GM21423 (cell line): ENCODE results near the gene BAZ2B.
A peak's percentile ranks its signal among the peaks of the same experiment; 100 is the strongest.
"Not testable (repeated sequence)": the region's sequence is repeated elsewhere in the genome, so short reads cannot be mapped to it uniquely, and the experiment has no call there.

Source experiments
- ATAC-seq: cut with Tn5 transposase; IDR thresholded peaks from one replicate; pipeline ENCODE4 v1.9.1; 2021; ENCODE audit warnings: mild to moderate bottlenecking, moderate library complexity; ENCODE audit not compliant: unreplicated experiment

Gene BAZ2B

GRCh38 chr2:159432610-159433009 is 183.7 kb downstream of the BAZ2B start:
- no peak for ATAC-seq

DNA sequence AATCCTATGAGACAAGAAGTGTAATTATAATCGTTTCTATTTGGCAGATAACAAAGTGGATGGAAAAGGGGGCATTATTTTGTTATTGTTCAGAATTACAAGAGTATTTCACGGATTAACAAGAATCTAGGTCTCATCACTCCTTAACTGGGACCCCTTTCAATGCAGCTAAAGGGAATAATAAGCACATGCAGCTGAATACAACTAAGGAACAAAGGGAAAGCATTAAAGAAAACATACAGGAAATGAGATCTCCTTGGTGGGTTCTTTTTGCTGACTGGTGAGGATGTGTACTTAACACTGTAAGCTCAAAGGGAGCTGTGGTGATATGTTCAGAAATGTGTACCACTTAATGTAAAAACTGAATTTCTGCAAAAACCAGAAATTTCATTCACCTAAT is 189.3 kb downstream of the BAZ2B start:
- ATAC-seq: no peak

GRCh38 chr2:159419403-159419802 is 196.9 kb downstream of the BAZ2B start:
- no peak for ATAC-seq

- ATAC-seq: no peak
These were observed 204.9 kb downstream of the BAZ2B start for GRCh38 chr2:159411460-159411859.

DNA sequence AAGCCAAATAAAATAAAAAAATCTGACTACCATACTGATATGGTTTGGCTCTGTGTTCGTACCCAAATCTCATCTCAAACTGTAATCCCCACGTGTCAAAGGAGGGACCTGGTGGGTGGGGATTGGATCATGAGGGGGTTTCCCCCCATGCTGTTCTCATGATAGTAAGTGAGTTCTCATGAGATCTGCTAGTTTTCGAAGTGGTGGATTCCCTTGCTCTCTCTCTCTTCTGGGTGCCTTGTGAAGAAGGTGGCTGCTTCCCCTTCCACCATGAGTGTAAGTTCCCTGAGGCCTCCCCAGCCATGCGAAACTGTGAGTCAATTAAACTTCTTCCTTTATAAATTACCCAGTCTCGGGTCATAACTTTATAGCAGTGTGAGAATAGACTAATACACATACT is 206.1 kb downstream of the BAZ2B start:
- no peak for ATAC-seq

DNA sequence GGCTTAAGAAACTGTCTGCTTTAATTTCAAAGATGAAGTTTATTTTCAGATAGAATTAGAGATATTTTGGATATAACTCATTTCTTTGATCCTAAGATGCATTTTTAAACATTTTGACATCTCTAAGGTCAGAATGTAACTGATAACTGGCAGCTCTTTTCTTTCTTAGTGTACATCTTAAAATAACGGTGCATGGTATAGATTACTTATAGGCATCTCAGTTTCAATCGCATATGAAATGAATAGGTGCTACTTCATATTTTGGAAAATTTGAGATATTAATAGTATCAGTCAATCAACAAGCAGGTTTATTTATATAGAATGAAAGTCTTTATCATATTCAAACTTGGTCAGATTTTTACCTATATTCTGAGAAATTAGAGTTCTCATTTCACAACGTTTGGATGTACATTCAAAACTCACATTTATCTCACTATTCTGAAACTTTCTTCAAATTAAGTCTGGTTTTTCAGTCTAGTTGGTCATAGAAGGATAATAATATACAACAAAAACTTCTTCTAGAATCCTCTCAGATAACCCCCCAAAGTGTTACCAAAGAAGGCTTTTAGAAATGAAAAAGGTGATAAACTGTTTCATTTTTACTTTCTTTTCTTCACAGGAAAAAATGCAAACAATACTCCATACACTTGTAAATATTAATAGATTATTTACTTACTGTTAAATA is 207.1 kb downstream of the BAZ2B start:
- ATAC-seq: no peak

DNA sequence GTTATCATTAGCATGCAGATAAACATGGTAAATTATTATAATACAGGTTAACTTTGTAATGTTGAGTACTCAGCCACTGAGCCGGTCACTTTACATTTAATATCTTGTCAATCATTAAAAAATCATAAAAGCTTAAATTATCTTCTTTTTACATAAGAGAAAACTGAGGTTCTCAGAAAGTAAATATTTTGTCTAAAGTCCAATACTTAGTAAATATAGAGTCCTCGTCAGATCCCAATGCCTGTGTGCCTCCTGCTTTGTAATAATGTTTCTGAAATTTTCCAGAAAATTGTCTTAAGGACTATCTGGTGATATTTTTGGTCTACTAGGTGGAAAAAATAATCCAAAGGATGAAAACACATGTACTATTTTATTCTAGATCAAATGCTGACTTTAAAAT is 213.6 kb downstream of the BAZ2B start:
- ATAC-seq: no peak

DNA sequence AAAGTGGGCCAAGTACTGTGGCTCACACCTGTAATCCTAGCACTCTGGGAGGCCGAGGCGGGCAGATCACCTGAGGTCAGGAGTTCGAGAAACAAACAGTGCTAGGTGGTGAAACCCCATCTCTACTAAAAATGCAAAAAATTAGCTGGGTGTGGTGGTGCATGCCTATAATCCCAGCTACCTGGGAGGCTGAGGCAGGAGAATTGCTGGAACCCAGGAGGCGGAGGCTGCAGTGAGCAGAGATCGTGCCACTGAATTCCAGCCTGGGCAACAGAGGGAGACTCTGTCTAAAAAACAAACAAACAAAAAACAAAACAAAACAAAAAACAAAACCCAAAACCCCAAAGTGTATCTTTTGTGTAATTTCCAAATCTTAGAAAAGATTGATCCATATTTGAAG is 214.2 kb downstream of the BAZ2B start:
- not testable (repeated sequence) for ATAC-seq

GRCh38 chr2:159399716-159400415 is 216.5 kb downstream of the BAZ2B start:
- no peak for ATAC-seq

DNA sequence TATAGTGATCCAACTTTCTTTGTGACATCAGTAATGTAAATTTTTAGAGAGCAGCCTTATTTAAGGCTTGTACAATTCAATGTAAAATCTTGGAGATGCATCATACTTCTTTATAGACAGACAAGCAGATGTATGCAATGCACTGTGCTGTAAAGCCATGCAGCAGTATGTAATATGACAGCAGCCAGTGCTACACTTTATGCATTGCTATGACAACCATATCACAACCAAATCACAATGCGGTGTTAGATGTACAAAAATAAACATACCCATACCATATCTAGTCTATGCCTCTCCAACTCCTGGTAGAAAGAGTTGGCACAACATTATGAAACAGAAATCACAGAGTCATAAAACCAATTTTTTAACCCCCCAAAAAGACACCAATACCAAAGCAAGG is 219.5 kb downstream of the BAZ2B start:
- ATAC-seq: no peak

GRCh38 chr2:159382447-159383028 is 233.8 kb downstream of the BAZ2B start:
- no peak for ATAC-seq

- peak; percentile 73 for ATAC-seq
These were observed 234.8 kb downstream of the BAZ2B start for GRCh38 chr2:159381574-159381973.

DNA sequence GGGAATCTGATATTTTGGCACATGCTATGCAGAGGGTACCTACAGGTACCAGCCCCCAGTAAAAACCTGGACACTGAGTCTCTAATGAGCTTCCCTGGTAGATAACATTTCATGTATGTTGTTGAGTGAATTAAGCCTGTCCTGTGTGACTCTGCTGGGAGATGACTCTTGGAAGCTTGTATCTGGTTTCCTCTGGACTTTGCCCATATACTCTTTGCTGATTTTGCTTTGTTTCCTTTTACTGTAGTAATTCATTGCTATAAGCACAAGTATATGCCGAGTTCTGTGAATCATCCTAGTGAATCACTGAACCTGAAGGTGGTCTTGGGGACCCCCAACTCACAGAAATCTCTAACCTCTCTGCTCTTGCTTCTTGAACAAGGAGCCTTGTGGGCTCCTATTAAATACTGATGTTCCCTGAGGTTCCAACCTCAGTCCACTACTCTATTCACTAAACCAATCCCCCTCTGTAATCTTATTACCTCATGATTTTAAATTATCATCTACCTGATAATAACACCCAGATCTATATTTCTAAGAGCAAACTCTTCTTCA is 235.6 kb downstream of the BAZ2B start:
- ATAC-seq: no peak

DNA sequence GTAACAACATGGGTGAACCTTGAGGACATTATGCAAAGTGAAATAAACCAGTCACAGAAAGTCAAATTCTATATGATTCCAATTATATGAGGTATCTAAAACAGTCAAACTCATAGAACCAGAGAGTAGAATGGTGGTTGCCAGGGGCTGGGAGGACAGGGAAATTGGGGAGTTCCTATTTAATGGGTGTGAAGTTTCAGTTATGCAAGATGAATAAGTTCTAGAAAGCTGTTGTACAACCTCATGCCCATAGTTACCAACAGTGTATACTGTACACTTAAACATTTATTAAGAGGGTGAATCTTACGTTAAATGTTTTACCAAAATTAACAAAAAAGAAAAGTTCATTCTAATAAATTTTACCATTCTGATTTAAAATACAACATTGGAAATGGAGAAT is 237.2 kb downstream of the BAZ2B start:
- no peak for ATAC-seq

- ATAC-seq: no peak
These were observed 241.1 kb downstream of the BAZ2B start for GRCh38 chr2:159375241-159375640.

GRCh38 chr2:159371506-159371905 is 244.8 kb downstream of the BAZ2B start:
- no peak for ATAC-seq

- ATAC-seq: no peak
These were observed 249.8 kb downstream of the BAZ2B start for GRCh38 chr2:159366538-159366937.

- ATAC-seq: no peak
These were observed 253.5 kb downstream of the BAZ2B start for GRCh38 chr2:159362816-159363251.

DNA sequence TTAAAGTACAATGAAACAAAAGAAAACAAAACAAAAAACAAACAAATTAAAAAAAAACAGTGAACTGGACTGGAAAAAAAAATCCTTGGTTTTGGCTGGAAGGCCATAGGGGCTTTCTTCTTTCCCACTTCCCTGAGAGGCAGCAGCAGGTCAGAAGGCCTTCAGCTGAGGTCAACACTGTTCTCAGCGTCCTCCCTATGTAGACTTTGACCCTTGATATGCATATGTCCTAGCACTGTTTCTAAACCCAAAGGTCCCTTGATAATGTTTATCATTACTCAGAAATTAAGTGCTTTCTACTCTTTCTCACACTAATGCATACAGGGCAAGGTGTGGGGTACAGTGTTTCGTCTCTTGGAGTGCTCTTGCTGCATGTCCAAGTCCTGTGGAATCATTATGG is 254.3 kb downstream of the BAZ2B start:
- no peak for ATAC-seq

- not testable (repeated sequence) for ATAC-seq
These were observed 254.7 kb downstream of the BAZ2B start for GRCh38 chr2:159361603-159362002.

DNA sequence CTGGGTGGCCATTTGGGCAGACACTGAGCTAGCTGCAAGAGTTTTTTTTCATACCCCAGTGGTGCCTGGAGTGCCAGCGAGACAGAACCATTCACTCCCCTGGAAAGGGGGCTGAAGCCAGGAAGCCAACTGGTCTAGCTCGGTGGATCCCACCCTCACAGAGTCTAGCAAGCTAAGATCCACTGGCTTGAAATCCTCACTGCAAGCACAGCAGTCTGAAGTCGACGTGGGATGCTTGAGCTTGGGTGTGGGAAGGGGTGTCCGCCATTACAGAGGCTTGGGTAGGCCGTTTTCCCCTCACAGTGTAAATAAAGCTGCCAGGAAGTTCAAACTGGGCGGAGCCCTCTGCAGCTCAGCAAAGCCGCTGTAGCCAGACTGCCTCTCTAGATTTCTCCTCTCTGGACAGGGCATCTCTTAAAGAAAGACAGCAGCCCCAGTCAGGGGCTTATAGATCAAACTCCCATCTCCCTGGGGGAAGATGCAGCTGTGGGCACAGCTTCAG is 260.2 kb downstream of the BAZ2B start:
- ATAC-seq: no peak

GRCh38 chr2:159351977-159352376 is 264.4 kb downstream of the BAZ2B start:
- ATAC-seq: no peak
